ENCODE results near the gene HOGA1.
"Not testable (repeated sequence)": the region's sequence is repeated elsewhere in the genome, so short reads cannot be mapped to it uniquely, and the experiment has no call there.

HOGA1 gene

DNA sequence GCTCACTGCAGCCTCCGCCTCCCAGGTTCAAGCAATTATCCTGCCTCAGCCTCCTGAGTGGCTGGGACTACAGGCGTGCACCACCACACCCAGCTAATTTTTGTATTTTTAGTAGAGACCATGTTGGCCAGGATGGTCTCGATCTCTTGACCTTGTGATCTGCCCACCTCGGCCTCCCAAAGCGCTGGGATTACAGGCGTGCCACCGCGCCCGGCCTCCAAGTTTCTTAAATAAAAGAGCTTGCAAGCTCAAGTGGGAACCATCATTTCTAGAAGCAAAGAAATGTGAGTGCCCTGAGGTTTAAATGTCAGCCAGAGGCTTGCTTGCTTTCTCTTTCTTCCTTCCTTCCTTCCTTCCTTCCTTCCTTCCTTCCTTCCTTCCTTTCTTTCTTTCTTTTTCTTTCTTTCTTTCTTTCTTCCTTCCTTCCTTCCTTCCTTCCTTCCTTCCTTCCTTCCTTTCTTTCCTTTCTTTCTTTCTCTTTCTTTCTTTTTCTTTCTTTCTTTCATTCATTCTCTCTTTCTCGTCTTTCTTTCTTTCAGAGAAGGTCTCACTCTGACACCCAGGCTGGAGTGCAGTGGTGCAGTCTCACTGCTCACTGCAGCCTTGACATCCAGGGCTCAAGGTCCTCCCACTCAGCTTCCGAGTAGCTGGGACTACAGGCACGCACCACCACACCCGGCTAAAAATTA is 58.4 kb downstream of the HOGA1 start:
- not testable (repeated sequence) for H3K9me3 ChIP-seq (ENCODE audit: low read length); H3K36me3 ChIP-seq (ENCODE audit: insufficient read depth, low read length); H3K9ac ChIP-seq (ENCODE audit: low read length); H3K27ac ChIP-seq (ENCODE audit: low read depth, low read length); H3K27me3 ChIP-seq (ENCODE audit: control insufficient read depth in 1 of 2, insufficient read depth in 2 of 2, low read length in 2 of 2); H3K4me3 ChIP-seq (ENCODE audit: low read depth in 1 of 2, low read length in 2 of 2)
- peaks cover 11% of the 10 kb centered on the region for H3K4me1 ChIP-seq (ENCODE audit: insufficient read depth, low read length)

DNA sequence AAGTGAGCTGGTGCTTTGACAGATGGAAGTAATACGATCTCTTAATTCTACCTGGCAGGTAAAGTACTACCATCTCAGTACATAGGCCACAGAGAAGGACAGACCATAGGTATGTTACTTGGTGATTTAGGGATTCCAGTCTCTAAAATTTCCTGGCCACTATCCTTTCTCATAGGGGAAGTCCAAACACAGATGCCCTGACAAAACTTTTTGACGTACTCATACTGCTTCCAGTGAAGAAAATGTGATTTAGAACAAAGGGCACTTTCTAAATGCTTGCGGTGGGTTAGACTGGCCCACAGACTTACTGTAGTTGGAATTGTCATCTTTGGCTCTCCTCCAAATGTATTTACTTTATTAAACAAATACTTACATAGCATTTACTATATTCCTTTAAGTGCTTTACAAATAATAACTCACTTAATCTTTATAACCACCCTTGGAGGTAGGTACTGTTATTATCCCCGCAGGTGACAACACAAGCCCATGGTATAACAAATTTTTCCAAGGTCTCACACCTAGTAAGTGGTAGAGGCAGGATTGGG is 59.3 kb downstream of the HOGA1 start:
- Histone ChIP-seq H3K4me1 (ENCODE audit: insufficient read depth, low read length) (peaks cover 11% of the 10 kb centered on the region), H3K36me3 (ENCODE audit: insufficient read depth, low read length) (peaks cover 9% of the 10 kb centered on the region), H3K27ac (ENCODE audit: low read depth, low read length) (no peak overlapping the region), H3K9me3 (ENCODE audit: low read length) (no peaks in the 10 kb centered on the region), H3K27me3 (ENCODE audit: control insufficient read depth in 1 of 2, insufficient read depth in 2 of 2, low read length in 2 of 2) (no peaks in the 10 kb centered on the region), H3K4me3 (ENCODE audit: low read depth in 1 of 2, low read length in 2 of 2) (no peak overlapping the region), H3K9ac (ENCODE audit: low read length) (no peak overlapping the region)

DNA sequence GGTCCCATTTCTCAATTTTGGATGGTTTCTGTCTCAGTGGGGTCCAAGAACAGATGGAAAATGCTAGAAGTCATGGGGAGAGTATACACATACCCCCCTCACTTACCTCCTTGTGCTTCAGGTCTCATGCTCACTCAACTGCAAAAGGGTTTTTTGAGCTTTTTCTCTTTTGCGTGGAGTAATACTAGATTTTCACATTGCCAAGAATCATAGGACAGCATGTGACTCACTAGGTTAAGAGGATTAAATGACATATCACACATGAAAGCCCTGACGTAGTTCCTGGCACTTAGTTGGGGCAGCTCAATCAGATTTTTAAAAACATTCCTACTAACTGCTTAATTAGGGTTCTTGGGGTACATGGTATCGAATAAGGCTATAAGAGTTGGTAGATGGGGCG is 60.7 kb downstream of the HOGA1 start:
- no peak overlapping the region for H3K9ac ChIP-seq (ENCODE audit: low read length)
- peaks cover 11% of the 10 kb centered on the region for H3K4me1 ChIP-seq (ENCODE audit: insufficient read depth, low read length)
- H3K27ac ChIP-seq (ENCODE audit: low read depth, low read length), result no peak overlapping the region
- no peaks in the 10 kb centered on the region for H3K9me3 ChIP-seq (ENCODE audit: low read length)
- peaks cover 9% of the 10 kb centered on the region for H3K36me3 ChIP-seq (ENCODE audit: insufficient read depth, low read length)
- H3K4me3 ChIP-seq (ENCODE audit: low read depth in 1 of 2, low read length in 2 of 2), result no peak overlapping the region
- H3K27me3 ChIP-seq (ENCODE audit: control insufficient read depth in 1 of 2, insufficient read depth in 2 of 2, low read length in 2 of 2), result no peaks in the 10 kb centered on the region

DNA sequence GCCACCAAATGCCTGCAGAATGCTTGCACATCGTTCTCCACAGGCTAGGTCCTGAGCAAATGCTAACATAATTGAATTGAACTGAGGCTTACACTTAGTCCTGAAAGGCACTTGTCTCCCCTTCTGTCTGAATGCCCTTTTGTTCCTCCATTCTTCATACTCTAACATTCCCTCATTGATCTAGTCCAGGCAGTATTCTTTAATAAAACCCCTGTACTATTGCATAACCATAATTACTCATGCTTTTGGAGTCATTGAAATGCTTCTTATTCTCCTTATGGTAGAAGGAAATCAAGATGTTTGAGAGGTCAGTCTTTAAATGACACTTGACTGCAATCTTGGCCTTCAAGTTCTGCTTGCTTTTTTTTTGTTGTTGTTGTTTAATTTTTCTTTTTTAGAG is 63.4 kb downstream of the HOGA1 start:
- no peak overlapping the region for H3K4me3 ChIP-seq (ENCODE audit: low read depth in 1 of 2, low read length in 2 of 2)
- H3K36me3 ChIP-seq (ENCODE audit: insufficient read depth, low read length), result peaks cover 22% of the 10 kb centered on the region
- H3K27me3 ChIP-seq (ENCODE audit: control insufficient read depth in 1 of 2, insufficient read depth in 2 of 2, low read length in 2 of 2), result no peaks in the 10 kb centered on the region
- no peaks in the 10 kb centered on the region for H3K4me1 ChIP-seq (ENCODE audit: insufficient read depth, low read length)
- no peaks in the 10 kb centered on the region for H3K9me3 ChIP-seq (ENCODE audit: low read length)
- H3K27ac ChIP-seq (ENCODE audit: low read depth, low read length), result no peak overlapping the region
- H3K9ac ChIP-seq (ENCODE audit: low read length), result no peak overlapping the region

DNA sequence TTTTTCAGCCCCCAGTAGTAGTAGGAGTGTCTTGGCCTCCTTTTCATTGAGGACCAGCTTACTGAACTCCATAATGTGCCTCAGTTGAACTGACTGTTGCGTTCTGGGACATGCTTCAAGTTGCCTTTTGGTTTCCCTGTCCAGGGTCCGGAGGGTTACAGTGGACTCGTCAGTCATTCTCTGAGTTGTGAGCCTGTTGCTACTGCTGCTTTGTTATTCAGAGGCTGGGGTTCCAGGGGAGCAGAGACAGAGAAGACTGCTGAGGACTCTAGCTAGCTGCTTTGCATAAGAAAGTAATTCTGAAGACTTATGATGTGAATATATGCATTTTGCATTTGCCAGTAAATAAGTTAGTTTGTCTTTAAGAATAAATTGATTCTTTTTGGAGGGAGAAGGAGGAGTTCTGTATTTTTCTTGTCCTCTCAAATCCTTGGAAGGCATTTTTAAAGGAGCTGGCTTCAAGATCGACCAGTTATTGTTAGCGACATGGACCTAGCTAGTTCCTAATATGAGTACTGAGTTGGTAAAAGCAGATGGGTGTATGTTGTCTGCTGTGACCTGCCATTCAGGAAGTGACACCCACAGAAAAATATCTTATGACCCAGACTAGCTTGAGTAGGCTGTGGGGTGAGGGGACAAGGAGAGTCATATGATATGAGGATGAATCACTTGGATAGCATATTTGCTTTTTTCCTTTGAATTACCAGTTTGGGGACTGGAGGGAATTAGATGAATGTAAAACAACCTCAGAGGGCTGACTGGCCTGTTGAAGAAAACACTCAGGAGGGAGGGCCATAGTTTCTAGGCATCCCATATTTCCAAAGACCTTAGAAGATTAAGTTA is 64.6 kb downstream of the HOGA1 start:
- no peak overlapping the region for H3K27ac ChIP-seq (ENCODE audit: low read depth, low read length)
- peaks cover 31% of the 10 kb centered on the region for H3K36me3 ChIP-seq (ENCODE audit: insufficient read depth, low read length)
- no peak overlapping the region for H3K9ac ChIP-seq (ENCODE audit: low read length)
- H3K9me3 ChIP-seq (ENCODE audit: low read length), result no peaks in the 10 kb centered on the region
- H3K4me1 ChIP-seq (ENCODE audit: insufficient read depth, low read length), result no peaks in the 10 kb centered on the region
- H3K27me3 ChIP-seq (ENCODE audit: control insufficient read depth in 1 of 2, insufficient read depth in 2 of 2, low read length in 2 of 2), result no peaks in the 10 kb centered on the region
- H3K4me3 ChIP-seq (ENCODE audit: low read depth in 1 of 2, low read length in 2 of 2), result no peak overlapping the region

DNA sequence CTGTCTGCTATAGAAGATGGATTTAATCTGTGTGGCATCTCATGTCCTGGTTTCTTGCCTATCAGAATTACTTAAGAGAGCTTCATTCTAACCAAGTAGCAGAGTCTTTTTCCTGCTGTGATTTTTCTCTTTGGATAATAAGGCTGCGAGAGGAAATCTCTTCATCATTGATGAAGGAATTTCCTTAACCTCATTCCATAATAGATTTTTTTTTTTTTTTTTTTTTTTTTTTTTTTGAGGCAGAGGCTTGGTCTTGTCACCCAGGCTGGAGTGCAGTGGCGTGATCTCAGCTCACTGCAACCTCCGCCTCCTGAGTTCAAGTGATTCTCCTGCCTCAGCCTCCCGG is 65.2 kb downstream of the HOGA1 start:
- not testable (repeated sequence) for H3K4me1 ChIP-seq (ENCODE audit: insufficient read depth, low read length); H3K4me3 ChIP-seq (ENCODE audit: low read depth in 1 of 2, low read length in 2 of 2); H3K27ac ChIP-seq (ENCODE audit: low read depth, low read length); H3K27me3 ChIP-seq (ENCODE audit: control insufficient read depth in 1 of 2, insufficient read depth in 2 of 2, low read length in 2 of 2); H3K9ac ChIP-seq (ENCODE audit: low read length); H3K9me3 ChIP-seq (ENCODE audit: low read length)
- H3K36me3 ChIP-seq (ENCODE audit: insufficient read depth, low read length), result peaks cover 35% of the 10 kb centered on the region

DNA sequence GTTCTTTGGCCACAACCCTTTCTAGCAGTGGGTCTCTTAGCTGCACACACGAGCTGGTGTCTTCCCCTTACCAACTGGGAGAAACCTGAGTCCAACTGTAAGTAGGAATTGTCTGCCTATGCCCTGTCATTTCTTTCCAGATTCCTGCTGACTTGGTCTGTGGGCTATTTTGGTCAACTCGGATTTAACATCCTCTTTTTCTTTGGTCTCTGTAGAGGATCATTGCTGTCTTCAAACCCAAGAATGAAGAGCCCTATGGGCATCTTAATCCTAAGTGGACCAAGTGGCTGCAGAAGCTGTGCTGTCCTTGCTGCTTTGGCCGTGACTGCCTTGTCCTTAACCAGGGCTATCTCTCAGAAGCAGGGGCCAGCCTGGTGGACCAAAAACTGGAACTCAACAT is 66.5 kb downstream of the HOGA1 start:
- Histone ChIP-seq H3K4me1 (ENCODE audit: insufficient read depth, low read length) (no peaks in the 10 kb centered on the region), H3K36me3 (ENCODE audit: insufficient read depth, low read length) (peaks cover 31% of the 10 kb centered on the region), H3K27ac (ENCODE audit: low read depth, low read length) (no peak overlapping the region), H3K4me3 (ENCODE audit: low read depth in 1 of 2, low read length in 2 of 2) (no peak overlapping the region), H3K27me3 (ENCODE audit: control insufficient read depth in 1 of 2, insufficient read depth in 2 of 2, low read length in 2 of 2) (no peaks in the 10 kb centered on the region), H3K9ac (ENCODE audit: low read length) (no peak overlapping the region), H3K9me3 (ENCODE audit: low read length) (no peaks in the 10 kb centered on the region)

DNA sequence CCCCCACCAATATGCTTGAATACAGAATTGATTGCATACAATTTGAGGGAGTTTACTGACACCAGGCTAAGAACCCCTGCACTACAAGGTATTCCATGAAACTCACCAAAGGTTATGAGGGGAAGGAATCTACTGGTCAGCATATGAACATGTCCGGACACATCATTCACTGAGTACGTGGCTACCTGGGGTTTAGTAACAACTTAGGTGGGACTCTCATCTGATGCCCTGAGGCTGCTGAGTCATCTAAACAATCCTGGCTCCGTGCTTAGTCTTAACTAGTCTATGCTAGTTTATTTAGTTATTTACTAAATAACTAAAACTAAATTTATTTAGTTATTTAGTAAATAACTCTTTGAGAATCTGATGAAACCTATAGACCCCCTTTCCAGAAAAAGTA is 67.6 kb downstream of the HOGA1 start:
- H3K9me3 ChIP-seq (ENCODE audit: low read length), result no peaks in the 10 kb centered on the region
- H3K4me1 ChIP-seq (ENCODE audit: insufficient read depth, low read length), result no peaks in the 10 kb centered on the region
- no peak overlapping the region for H3K4me3 ChIP-seq (ENCODE audit: low read depth in 1 of 2, low read length in 2 of 2)
- H3K27ac ChIP-seq (ENCODE audit: low read depth, low read length), result no peak overlapping the region
- no peak overlapping the region for H3K9ac ChIP-seq (ENCODE audit: low read length)
- H3K27me3 ChIP-seq (ENCODE audit: control insufficient read depth in 1 of 2, insufficient read depth in 2 of 2, low read length in 2 of 2), result no peaks in the 10 kb centered on the region
- H3K36me3 ChIP-seq (ENCODE audit: insufficient read depth, low read length), result peaks cover 36% of the 10 kb centered on the region

DNA sequence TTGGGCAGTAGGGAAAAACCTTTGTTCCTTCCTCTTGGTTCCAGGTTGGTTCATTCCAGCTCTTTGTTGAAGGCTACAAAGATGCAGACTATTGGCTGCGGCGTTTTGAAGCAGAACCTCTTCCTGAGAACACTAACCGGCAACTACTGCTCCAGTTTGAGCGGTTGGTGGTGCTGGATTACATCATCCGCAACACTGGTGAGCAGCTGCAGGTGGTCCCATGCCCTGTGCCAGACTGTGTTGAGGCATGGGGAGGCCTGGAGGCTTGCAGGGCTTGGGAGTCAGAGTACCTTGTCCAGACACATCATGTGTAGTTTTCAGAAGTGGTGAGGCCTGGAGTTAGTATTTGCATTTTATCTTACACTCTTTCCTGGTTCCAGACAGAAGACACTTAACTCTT is 72.6 kb downstream of the HOGA1 start:
- peaks cover 33% of the 10 kb centered on the region for H3K36me3 ChIP-seq (ENCODE audit: insufficient read depth, low read length)
- no peaks in the 10 kb centered on the region for H3K9me3 ChIP-seq (ENCODE audit: low read length)
- H3K27ac ChIP-seq (ENCODE audit: low read depth, low read length), result no peak overlapping the region
- H3K9ac ChIP-seq (ENCODE audit: low read length), result no peak overlapping the region
- no peak overlapping the region for H3K4me3 ChIP-seq (ENCODE audit: low read depth in 1 of 2, low read length in 2 of 2)
- H3K27me3 ChIP-seq (ENCODE audit: control insufficient read depth in 1 of 2, insufficient read depth in 2 of 2, low read length in 2 of 2), result no peaks in the 10 kb centered on the region
- H3K4me1 ChIP-seq (ENCODE audit: insufficient read depth, low read length), result no peaks in the 10 kb centered on the region

DNA sequence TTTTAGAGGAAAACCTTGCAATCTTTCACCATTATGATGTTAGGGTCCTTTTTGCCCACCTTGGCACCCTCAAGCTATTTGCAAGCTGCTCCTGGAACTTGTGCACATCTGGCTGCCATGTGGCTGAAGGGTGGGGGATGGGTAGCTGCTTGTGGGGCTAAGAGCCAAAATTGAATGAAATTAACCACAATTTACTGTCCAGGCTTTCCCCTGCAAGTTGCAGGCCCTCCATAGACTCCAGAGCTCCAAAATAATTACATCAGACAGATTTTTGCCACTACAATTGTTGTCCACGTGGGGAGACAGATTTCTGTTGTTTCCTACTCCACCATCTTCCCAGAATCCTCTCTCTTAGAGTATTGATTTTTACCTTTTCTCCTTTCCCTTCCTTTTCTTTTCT is 75.4 kb downstream of the HOGA1 start:
- no peak overlapping the region for H3K27ac ChIP-seq (ENCODE audit: low read depth, low read length)
- H3K4me1 ChIP-seq (ENCODE audit: insufficient read depth, low read length), result no peaks in the 10 kb centered on the region
- H3K27me3 ChIP-seq (ENCODE audit: control insufficient read depth in 1 of 2, insufficient read depth in 2 of 2, low read length in 2 of 2), result no peaks in the 10 kb centered on the region
- no peak overlapping the region for H3K4me3 ChIP-seq (ENCODE audit: low read depth in 1 of 2, low read length in 2 of 2)
- H3K9ac ChIP-seq (ENCODE audit: low read length), result no peak overlapping the region
- H3K9me3 ChIP-seq (ENCODE audit: low read length), result no peaks in the 10 kb centered on the region
- H3K36me3 ChIP-seq (ENCODE audit: insufficient read depth, low read length), result peaks cover 32% of the 10 kb centered on the region

Data from muscle layer of colon (tissue), 2 donors.